ENCODE results near the gene GTPBP4.

The GTPBP4 gene

GRCh38 chr10:987870-988666 lies at the start of gene GTPBP4:
Gene GTPBP4 (plus strand): TSS chr10:988434. CDS start chr10:988480, 46 bp downstream.
- peak; percentile 96 to 97 for DNase-seq

GRCh38 chr10:938941-939678 lies 49.1 kb upstream of the GTPBP4 start:
- DNase-seq = no peak

GRCh38 chr10:943334-944033 lies 44.8 kb upstream of the GTPBP4 start:
- DNase-seq = no peak

GRCh38 chr10:944034-944831 lies 44.0 kb upstream of the GTPBP4 start:
- DNase-seq = peak; percentile 45 to 81

GRCh38 chr10:945778-946177 lies 42.5 kb upstream of the GTPBP4 start:
- no peak for DNase-seq

- DNase-seq = no peak
Observed at GRCh38 chr10:947051-947450, 41.2 kb upstream of the GTPBP4 start.

- no peak for DNase-seq
Observed at GRCh38 chr10:947881-948280, 40.4 kb upstream of the GTPBP4 start.

- no peak for DNase-seq
Observed at GRCh38 chr10:948347-948746, 39.9 kb upstream of the GTPBP4 start.

- no peak for DNase-seq
Observed at GRCh38 chr10:949446-949845, 38.8 kb upstream of the GTPBP4 start.

- DNase-seq = no peak
Observed at GRCh38 chr10:953836-954235, 34.4 kb upstream of the GTPBP4 start.

- DNase-seq = no peak
Observed at GRCh38 chr10:954396-954795, 33.8 kb upstream of the GTPBP4 start.

- no peak for DNase-seq
Observed at GRCh38 chr10:955127-955819, 33.0 kb upstream of the GTPBP4 start.

- DNase-seq = no peak
Observed at GRCh38 chr10:955820-956217, 32.4 kb upstream of the GTPBP4 start.

GRCh38 chr10:958106-958505 lies 30.1 kb upstream of the GTPBP4 start:
- no peak for DNase-seq

- no peak for DNase-seq
Observed at GRCh38 chr10:958856-959255, 29.4 kb upstream of the GTPBP4 start.

GRCh38 chr10:962342-962741 lies 25.9 kb upstream of the GTPBP4 start:
- DNase-seq = no peak

GRCh38 chr10:963186-963585 lies 25.0 kb upstream of the GTPBP4 start:
- DNase-seq = no peak

- no peak for DNase-seq
Observed at GRCh38 chr10:963655-964054, 24.6 kb upstream of the GTPBP4 start.

- DNase-seq = no peak
Observed at GRCh38 chr10:964321-964987, 23.8 kb upstream of the GTPBP4 start.

GRCh38 chr10:964988-965417 lies 23.2 kb upstream of the GTPBP4 start:
- no peak for DNase-seq

GRCh38 chr10:966466-967235 lies 21.6 kb upstream of the GTPBP4 start:
- DNase-seq = no peak

All from CD4-positive, alpha-beta T cell treated with Interferon alpha-2 for 1 hour (primary cell).